Caki2 (cell line): Measurements from ENCODE around the gene ALAD. TPM values are rescaled to one million over a fixed set of nuclear protein-coding genes. Genes with fewer than 3 reads are reported as not detected.
A peak's percentile ranks its signal among the peaks of the same experiment; 100 is the strongest.

Experiments used
- DNase-seq: peaks from one replicate; pipeline ENCODE4 v3.0.0-alpha.2; 2015; ENCODE audit warnings: low read depth
- in situ Hi-C: cut with HindIII; loops from 2 replicates; pipeline ENCODE4 v1.10.0; 2016; ENCODE audit warnings: low sequenced_read_pairs, low pct_unique_long_range_greater_than_20kb, mixed read lengths
- total RNA-seq: library from RNA; depleted of rRNA; stranded (reverse); fragments of >200 nt; shearing (Covaris generic); gene quantifications from 2 replicates; pipeline ENCODE4 v1.2.3, GENCODE V29; 2014; ENCODE audit warnings: low replicate concordance

The ALAD gene
- total RNA-seq, 1 experiment from 2014 or later, result 16.5 TPM

DNA sequence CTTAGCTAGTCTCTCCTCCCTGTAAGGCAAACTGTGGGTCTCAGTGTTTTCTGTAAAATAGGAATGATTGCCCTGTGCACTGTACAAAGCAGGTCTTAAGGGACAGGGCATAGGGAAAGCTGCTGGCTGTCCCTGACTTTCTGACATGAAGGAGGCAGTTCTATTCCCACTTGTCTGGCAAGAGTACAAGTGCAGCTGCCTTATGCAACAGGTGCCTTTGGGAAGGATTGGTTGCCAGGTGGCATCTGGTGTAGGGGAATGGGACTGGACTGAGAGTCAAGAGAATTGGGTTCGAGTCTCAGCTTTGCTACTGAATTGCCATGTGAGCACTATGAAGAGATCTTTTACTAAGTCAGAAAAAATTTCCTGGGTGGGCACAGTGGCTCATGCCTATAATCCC lies 41.7 kb downstream of the ALAD start:
- in situ Hi-C loops, result no loop called here
- no peak for DNase-seq

- in situ Hi-C loops, result no loop called here
- DNase-seq, result no peak
Observed at GRCh38 chr9:113356686-113357292, 44.3 kb downstream of the ALAD start.

GRCh38 chr9:113355040-113355596 lies 46.0 kb downstream of the ALAD start:
- in situ Hi-C loops, result no loop called here

DNA sequence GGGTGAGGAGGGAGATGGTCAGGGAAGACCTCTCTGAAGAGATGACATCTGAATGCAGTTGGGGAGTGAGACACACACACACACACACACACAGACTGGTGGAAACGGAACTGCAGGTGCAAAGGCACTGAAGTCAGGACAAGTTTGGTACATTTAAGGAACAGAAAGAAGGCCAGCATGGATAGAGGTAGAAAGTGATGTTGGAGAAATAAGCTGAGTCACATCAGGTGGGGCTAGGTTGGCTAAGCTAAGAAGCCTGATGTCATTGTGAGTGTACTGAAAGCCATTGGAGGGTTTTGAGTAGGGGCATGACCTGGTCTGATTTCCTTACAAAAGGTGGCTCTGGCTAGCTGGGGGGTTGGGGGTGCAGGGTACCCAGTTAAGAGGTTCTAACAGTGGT lies 48.7 kb downstream of the ALAD start:
- in situ Hi-C loops, result no loop called here
- DNase-seq, result peak; percentile 25

More at GRCh38 chr9:113355040-113355596, 46.0 kb downstream of the ALAD start:
- no peak for DNase-seq

DNA sequence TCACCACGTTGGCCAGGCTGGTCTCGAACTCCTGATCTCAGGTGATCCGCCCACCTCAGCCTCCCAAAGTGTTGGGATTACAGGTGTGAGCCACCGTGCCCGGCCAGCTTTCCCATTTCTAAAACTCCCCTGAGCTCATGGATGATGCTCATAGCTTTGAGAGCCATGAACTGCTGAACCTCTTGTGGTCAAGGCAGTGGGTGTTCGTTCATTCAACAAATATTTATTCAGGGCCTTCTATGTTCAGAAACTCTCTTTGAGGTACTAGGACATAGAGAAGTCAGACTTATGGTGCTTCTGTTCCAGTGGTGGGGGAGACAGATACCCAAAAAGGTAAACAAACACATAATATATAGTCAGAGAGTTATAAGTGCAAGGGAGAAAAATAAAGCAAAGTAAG lies 49.1 kb downstream of the ALAD start:
- in situ Hi-C loops, result no loop called here
- no peak for DNase-seq

GRCh38 chr9:113350937-113351336 lies 50.1 kb downstream of the ALAD start:
- in situ Hi-C loops, result no loop called here
- no peak for DNase-seq

DNA sequence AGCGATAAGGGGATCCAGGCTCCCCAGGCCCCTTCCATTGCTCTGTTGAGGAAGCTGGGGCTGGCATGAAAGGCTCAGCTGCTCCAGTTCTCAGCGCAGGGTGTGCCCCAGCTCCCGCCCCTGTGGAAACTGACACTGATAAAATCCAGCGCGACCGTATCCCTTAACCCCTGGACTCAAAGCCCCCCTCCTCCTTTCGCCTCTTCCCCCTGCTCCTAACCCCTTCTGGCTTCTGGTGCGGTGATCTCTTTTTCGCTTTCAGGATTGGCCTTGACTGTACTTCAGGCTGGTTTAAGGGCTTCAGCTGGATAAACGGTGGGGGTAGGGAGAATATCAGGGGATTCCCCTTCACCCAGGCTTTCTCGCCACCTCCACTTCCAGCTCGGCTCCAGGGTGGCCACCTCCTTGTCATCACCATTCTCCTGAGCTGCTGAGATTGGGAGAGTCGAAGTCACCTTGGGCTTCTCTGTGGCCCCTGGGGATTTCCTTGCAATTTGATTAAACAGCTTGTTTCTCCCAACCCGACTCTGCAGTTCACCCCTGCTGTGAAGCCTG lies 50.9 kb downstream of the ALAD start:
- DNase-seq, result no peak
- in situ Hi-C loops, result no loop called here

GRCh38 chr9:113349445-113350094 lies 51.5 kb downstream of the ALAD start, which contains the start of gene BSPRY:
BSPRY (plus strand) TSS chr9:113349541; CDS start chr9:113349580, 39 bp downstream.
- in situ Hi-C loops, result no loop called here
- DNase-seq, result no peak

DNA sequence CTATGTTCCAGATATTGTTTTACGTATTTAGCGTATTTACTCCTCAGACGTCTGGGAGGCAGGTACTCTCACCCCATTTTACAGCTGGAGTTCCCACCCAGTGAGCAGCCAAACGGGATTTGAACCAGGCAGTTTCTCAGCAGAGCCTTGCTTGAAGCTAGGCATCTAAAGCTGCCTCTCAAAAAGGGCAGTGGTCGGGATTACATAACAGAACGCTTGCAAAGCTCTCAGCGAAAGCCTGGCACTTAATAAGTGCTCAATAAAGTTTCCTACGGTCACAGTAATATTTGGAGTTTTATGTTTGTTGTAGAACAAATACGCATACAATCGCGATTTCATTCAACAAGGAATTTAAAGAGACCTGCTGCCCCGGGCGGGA lies 52.0 kb downstream of the ALAD start:
- DNase-seq, result no peak
- in situ Hi-C loops, result no loop called here

DNA sequence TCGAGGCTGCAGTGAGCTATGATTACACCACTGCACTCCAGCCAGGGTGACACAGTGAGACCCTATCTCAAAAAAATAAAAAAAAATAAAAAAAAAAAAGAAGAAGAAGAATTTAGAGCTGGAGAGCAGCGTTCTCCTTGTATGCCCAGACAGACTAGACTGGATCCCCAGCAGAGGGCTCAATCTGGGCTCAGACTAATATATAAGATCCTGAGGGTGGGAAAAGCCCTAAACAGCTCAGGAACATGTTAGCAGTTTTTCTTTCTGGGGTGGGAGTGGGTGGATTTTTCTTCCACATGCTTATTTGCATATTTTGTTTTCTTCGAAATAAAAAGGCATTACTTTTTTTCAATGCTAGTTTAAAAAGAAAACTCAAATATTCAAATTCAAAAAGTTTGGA lies 52.6 kb downstream of the ALAD start:
- DNase-seq, result no peak
- in situ Hi-C loops, result no loop called here

- in situ Hi-C loops, result no loop called here
- no peak for DNase-seq
Observed at GRCh38 chr9:113345671-113346070, 55.4 kb downstream of the ALAD start.

- no peak for DNase-seq
- in situ Hi-C loops, result no loop called here
Observed at GRCh38 chr9:113345190-113345589, 55.9 kb downstream of the ALAD start.

DNA sequence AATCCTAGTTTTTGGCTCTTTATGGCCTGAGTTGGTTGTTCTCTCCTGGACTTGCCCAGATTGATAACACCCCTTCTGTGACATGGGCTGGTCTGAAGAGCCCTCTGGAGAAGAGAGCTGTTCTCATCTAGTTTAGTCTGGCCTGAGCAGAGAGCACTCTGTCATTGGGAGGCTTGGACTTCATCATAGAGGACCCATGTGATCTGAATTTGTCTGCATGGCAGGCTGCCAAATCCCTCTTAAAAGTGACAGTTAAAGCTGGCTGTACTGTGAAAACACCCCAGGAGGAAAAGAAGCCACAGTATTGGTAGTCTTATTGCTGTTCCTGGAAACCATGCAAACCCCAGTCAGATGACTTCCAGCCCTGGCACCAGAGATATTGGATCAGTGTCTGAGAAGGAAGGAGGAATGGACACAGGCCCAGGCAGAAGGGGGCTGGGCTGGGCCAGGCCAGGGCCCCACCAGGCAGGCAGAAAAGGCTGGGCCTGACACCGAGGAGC lies 57.3 kb downstream of the ALAD start:
- in situ Hi-C loops, result no loop called here
- DNase-seq, result peak; percentile 36

DNA sequence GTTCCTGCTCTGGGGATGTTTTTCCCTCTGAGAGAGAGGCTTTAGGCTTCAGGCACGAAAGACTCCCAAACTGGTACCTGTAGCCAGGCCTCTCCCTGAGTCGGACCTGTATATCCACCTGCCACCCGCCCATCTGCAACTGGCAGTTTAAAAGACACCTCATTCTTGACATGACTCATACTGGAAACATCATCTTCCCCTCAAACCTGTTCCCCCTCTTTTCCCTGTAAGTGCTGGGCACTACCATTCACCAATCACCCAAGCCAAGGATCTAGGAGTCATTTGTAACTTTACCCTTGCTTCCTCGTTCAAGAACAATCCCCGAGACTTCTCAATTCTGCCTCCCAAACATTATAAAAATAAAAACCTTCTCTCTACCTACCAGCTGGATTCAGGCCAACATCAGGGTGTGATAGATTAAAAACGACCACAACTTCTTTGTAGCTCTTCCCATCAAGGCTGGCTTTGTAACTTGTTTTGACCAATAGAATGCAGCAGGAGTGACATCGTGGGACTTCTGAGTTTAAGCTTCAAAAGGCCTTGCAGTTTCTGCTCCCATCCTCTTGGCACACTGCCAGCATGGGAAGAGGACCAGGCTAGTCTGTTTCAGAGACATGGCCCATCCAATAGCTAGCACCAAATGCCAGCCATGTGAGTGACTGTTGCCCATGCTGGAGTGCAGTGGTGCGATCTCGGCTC lies 59.2 kb downstream of the ALAD start:
- in situ Hi-C loops, result no loop called here
- DNase-seq, result no peak

- in situ Hi-C loops, result no loop called here
- peak; percentile 85 for DNase-seq
Observed at GRCh38 chr9:113340011-113340699, 60.9 kb downstream of the ALAD start, which contains the start of gene WDR31. WDR31 (minus strand) TSS chr9:113340275; CDS start chr9:113332022, 8,253 bp downstream.

GRCh38 chr9:113337714-113338113 lies 63.4 kb downstream of the ALAD start:
- DNase-seq, result no peak
- in situ Hi-C loops, result no loop called here
